ENCODE data around the gene LINGO4.
A peak's percentile ranks its signal among the peaks of the same experiment; 100 is the strongest.

The LINGO4 gene

DNA sequence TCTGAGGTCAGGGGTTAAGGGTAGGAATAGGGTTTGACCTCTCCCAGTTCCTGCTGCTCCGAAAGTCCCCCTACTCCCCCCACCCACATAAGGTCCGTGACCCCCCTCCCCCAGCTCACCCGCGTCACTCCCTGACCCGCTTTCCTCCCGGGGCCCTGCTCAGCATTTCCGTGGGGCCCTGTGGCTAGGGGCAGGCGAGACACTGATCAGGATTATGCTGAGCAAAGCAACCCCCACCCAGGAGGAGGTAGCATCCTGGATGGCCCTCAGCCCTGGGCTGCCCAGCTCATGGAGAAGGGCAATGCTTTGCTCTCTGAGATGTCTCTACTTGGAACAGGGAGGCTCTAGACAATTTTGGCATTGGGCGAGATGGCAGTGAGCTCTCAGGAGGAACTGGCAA lies 22.6 kb upstream of the LINGO4 start:
- no peaks in the 10 kb centered on the region for H3K36me3 Mint-ChIP-seq
- peaks cover 46% of the 10 kb centered on the region for H3K27me3 Mint-ChIP-seq
- H3K27ac Mint-ChIP-seq = no peak overlapping the region
- peaks cover 17% of the 10 kb centered on the region for H3K4me1 Mint-ChIP-seq
- no peak for ATAC-seq
- H3K4me3 Mint-ChIP-seq = no peak overlapping the region
- no peaks in the 10 kb centered on the region for H3K9me3 Mint-ChIP-seq

DNA sequence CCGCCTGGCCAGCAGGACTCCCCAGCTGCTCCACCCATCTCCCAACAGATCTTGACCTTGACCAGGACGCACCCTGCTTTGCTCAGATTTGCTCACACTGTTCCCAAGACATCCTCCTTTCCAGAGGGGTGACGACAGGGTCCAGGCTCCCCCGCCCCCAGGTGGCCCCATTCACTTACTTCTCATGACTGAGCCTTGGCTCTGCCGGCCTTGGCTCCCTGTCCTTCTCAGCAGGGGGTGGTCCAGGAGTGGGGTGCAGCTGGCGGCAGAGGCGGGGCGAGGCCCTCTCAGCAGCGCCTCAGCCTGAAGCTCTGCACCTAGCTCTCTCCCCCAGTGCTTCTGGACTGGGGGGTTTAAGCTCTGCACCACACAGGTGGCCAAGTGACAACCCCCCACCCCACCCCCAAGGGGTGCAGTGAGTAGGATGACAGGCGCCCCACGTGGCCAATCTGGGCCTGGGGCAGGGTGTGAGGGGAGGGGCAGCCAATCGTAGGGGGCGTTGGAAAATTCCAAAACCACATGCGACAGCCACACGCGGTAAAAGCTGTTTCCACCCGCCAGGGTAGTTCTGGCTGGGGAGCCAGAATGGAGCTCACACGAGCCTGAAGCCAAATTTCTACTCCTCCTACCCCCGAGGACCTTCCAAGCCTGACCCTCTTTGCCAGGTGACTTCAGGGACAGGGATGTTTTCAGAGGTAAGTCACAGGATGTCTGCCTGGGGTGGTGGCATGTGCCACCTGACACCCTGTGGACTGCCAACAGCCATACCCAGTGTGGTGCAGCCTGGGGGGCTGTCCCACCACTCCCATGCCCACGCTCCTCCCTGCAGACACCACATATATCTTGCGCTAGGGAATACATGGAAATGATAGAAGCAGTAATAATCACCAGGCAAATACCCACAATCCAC lies 20.8 kb upstream of the LINGO4 start:
- Mint-ChIP-seq H3K27me3 (peaks cover 31% of the 10 kb centered on the region), H3K4me1 (peaks cover 22% of the 10 kb centered on the region), H3K27ac (no peak overlapping the region), H3K36me3 (no peaks in the 10 kb centered on the region), H3K9me3 (no peaks in the 10 kb centered on the region), H3K4me3 (no peak overlapping the region)
- no peak for ATAC-seq

DNA sequence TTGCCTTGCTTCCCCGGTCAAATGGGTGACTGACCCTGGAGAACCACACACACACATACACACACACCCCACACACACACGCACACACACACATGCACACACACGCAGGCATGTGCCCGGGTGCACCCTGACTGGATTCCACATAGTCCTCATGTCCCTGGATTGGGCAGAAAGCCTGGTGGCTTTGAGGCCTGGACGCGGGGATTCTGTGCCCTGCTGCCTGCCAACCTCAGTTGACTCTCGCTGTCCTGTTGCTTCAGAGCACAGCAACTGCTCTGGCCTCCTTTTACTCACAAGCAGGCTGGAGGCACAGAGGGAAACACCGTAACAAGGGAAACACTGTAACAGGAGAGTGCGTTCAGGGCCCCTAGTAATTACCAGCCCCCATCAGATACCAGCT lies 20.0 kb upstream of the LINGO4 start:
- Mint-ChIP-seq H3K27ac (no peak overlapping the region), H3K27me3 (peaks cover 28% of the 10 kb centered on the region), H3K9me3 (no peaks in the 10 kb centered on the region), H3K4me1 (peaks cover 18% of the 10 kb centered on the region), H3K36me3 (no peaks in the 10 kb centered on the region), H3K4me3 (no peak overlapping the region)
- no peak for ATAC-seq

DNA sequence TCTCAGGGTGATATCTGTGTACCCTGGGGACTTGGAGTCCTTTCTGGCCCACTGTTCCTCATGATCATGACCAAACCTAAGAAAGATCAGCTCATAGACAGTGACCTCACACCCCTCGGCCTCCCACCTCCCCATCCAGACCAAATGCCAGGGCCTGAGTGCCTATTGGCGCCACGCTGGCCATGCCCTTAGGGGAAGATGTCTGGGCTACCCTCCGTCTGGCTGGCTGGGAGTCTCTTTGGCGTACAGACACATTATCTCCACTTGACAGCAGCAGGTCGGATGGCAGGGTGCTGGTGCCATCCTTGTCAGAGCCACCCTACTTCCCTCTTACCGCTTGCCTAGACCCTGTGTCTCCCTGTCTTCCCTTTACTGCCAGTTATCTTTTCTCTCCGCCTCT lies 18.0 kb upstream of the LINGO4 start:
- Mint-ChIP-seq H3K9me3 (no peaks in the 10 kb centered on the region), H3K4me1 (peaks cover 7% of the 10 kb centered on the region), H3K4me3 (no peak overlapping the region), H3K27ac (no peak overlapping the region), H3K27me3 (peaks cover 14% of the 10 kb centered on the region), H3K36me3 (no peaks in the 10 kb centered on the region)
- no peak for ATAC-seq

DNA sequence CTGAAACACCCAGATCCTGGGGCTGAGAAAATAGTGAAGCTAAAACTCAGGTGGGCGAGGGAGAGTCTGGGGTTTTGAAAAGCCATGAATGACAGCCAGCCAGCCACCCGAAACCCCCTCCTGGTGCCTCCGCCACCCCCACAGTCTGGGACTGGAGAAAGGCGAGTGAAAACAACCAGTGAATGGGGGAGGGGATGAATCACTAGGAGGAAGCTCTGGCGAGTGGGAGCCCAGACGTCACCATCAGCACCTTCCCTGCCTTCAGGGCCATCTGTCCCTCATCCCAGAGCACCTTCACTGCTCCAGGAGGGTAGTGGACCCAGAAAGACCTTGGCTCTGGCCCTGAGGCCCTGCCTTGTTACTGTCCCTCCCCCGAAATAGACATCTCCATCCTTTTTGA lies 17.2 kb upstream of the LINGO4 start:
- H3K36me3 Mint-ChIP-seq = no peaks in the 10 kb centered on the region
- H3K4me1 Mint-ChIP-seq = peaks cover 7% of the 10 kb centered on the region
- H3K9me3 Mint-ChIP-seq = no peaks in the 10 kb centered on the region
- H3K27ac Mint-ChIP-seq = no peak overlapping the region
- peak; percentile 38 for ATAC-seq
- peaks cover 17% of the 10 kb centered on the region for H3K27me3 Mint-ChIP-seq
- no peak overlapping the region for H3K4me3 Mint-ChIP-seq

DNA sequence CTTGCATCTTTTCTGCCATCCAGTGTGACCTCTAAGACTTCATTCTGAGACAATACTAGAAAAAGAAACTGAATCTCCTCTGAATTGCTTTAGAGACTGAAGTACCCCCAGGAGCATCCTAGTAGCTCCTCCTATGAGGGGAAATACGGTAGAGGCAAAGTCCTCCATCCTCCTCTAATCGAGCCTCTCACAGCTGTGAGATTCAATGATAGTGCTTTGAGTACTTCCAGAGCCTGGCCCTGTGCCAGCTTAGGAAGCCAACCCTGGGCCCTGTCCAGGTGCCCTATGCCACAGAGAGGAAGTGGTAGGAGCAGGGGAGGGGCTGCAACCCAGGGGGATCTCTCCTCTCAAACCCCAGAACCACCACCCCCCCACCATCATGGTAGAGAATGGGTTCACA lies 15.7 kb upstream of the LINGO4 start:
- no peaks in the 10 kb centered on the region for H3K36me3 Mint-ChIP-seq
- H3K4me1 Mint-ChIP-seq = peaks cover 7% of the 10 kb centered on the region
- H3K27ac Mint-ChIP-seq = no peak overlapping the region
- no peak overlapping the region for H3K4me3 Mint-ChIP-seq
- ATAC-seq = no peak
- no peaks in the 10 kb centered on the region for H3K9me3 Mint-ChIP-seq
- H3K27me3 Mint-ChIP-seq = peaks cover 31% of the 10 kb centered on the region

DNA sequence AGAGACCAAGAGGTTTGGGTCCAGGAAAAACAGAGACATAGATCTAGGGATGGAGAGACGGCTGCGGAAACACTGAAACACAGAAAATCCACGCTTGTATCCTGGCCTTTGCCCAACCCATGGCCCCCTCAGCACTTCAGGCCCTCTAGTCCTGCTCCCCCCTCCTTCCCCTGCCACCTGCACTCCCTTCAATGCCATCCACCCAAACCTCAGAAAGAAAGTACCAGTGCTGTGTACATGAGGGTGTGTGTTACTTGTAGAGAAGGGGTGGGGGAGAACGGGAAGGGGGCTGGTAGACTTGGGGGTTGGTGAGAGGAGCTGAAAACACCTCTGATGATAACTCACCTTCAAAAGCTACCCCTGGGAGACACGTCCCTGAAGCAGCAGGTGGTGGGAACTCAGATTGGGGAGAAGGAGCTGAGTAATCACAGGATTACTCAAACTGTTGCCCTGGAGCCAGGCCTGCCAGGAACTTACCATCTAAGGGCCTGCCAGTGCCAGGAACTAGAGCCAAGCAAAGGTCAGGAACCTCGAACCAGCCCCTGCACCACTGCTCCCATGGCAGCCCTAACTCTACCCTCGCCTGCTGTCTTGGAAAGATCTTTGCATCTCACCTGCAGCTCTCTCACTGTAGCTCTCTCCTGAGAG lies 14.9 kb upstream of the LINGO4 start:
- no peak for ATAC-seq

DNA sequence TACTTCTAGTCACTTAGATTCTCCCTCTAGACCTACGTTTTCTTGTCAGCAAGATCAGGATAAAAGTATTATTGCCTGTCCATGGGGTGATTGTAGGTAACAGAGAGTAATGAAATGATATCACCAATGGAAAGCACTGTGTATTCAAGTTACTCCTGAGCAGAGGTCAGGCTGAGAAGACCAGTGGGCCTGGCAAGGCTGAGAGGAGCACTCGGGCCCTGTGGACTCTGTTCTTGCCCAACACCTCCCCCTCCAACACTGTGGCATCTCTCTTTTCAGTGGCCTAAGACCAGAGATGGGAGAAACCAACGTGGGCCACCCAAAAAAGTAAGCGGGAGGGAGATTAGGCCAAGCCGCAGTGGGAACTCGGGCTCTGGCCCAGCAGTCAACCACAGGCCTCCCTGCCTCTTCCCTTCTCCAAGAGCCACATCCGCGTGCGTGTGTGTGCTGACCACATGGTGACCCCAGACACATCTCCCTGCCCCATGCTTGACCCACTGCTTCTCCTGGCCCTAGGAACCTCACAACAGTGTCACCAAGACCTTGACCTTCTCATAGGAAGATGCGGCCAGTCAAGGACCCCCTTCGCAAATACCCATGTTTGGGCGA lies 14.1 kb upstream of the LINGO4 start:
- no peaks in the 10 kb centered on the region for H3K9me3 Mint-ChIP-seq
- no peak overlapping the region for H3K4me3 Mint-ChIP-seq
- no peaks in the 10 kb centered on the region for H3K36me3 Mint-ChIP-seq
- ATAC-seq = no peak
- peaks cover 7% of the 10 kb centered on the region for H3K4me1 Mint-ChIP-seq
- H3K27ac Mint-ChIP-seq = no peak overlapping the region
- peaks cover 42% of the 10 kb centered on the region for H3K27me3 Mint-ChIP-seq

More for the DNA sequence above, 14.9 kb upstream of the LINGO4 start:
- H3K4me1 Mint-ChIP-seq = peaks cover 7% of the 10 kb centered on the region
- no peak overlapping the region for H3K27ac Mint-ChIP-seq
- peaks cover 40% of the 10 kb centered on the region for H3K27me3 Mint-ChIP-seq
- H3K9me3 Mint-ChIP-seq = no peaks in the 10 kb centered on the region
- H3K4me3 Mint-ChIP-seq = no peak overlapping the region
- H3K36me3 Mint-ChIP-seq = no peaks in the 10 kb centered on the region

DNA sequence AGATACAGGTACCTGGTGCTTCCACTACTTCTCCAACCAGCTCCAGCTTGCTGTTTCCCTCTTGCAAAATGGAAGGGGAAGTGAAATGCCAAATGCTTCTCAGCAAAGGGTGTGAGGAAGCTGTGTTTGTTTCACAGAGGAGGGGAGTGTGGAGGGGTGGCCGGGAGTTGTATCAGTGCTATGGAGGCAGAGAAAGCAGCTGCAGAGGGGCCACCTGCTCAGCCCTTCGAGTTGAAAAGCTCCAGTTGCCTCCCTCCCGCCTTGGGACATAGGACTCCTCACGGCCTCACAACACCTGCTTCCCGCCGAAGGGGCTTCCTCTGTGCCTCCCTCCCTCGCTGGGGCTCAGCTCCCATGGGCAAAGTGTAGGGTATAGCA lies 12.1 kb upstream of the LINGO4 start:
- Mint-ChIP-seq H3K9me3 (no peaks in the 10 kb centered on the region), H3K27ac (no peak overlapping the region), H3K4me3 (no peak overlapping the region), H3K4me1 (peaks cover 4% of the 10 kb centered on the region), H3K36me3 (no peaks in the 10 kb centered on the region), H3K27me3 (peaks cover 33% of the 10 kb centered on the region)
- ATAC-seq = no peak

DNA sequence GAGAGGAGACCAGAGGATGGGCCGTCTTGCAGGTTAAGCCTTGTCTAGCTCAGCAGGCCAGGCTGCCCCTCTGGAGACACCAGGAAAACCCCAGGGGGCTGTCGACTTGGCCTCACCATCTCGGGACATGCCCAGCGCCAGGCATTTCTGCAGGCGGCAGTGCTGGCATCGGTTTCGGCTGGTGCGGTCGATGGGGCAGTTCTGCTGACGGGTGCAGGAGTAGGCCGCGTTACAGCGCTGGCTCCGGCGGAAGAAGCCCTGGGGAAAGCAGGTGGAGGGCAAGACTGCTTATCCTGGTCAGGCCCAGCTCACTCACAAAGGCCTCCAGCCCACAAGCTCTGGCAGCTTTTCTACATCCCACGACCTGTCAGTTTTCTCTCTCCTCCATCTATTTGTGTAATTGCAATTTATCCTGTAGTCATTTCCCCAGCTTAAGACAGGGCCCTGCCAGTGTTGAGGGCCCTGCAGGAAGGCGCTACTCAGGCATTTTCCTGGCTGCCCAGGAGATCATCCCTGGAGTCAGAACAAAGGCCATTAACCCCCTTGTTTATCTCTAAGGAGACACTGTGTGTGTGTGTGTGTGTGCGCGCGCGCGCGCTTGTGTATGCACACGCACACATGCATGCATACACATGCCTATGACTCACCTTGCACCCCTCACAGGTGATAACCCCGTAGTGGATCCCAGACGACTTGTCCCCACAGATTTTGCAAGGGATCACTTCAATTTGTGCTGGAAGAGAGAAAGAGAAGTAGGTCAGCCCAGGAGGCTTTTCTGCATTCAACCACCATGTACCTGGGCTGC lies 11.5 kb upstream of the LINGO4 start:
- H3K9me3 Mint-ChIP-seq = no peaks in the 10 kb centered on the region
- H3K4me1 Mint-ChIP-seq = no peaks in the 10 kb centered on the region
- no peak overlapping the region for H3K27ac Mint-ChIP-seq
- no peak for ATAC-seq
- H3K4me3 Mint-ChIP-seq = no peak overlapping the region
- no peaks in the 10 kb centered on the region for H3K36me3 Mint-ChIP-seq
- H3K27me3 Mint-ChIP-seq = peaks cover 33% of the 10 kb centered on the region

DNA sequence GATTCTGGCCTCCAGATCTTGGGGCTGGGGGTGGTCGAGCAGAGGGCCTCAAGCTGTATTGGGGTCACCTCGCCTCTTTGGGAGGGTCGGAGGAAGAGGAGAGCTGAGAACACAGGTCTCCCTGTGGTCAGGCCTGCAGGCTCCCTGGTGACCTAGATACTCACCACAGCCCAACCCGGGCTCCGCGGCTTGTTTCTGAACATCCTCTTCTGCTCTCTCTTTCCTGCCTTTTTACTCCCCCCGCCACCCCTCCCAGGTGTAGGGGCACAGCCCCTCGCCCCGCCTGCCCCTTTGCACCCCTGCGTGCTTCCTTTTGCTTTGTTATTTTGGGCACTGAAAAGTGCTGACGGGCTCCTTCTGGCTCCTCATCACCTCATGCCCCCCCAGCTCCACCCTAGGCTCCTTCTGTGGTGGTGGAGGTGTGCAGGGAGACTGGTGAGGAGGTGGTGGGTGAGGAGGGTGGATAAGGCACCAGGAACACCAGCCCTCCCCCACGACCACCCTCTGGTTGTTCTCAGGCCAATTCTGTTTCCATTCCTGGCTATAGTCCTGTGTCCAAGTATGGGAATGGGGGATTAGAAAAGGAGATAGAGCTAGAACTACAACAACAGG lies 10.6 kb upstream of the LINGO4 start:
- Mint-ChIP-seq H3K27ac (no peak overlapping the region), H3K27me3 (peaks cover 33% of the 10 kb centered on the region), H3K4me3 (no peak overlapping the region), H3K9me3 (no peaks in the 10 kb centered on the region), H3K4me1 (no peaks in the 10 kb centered on the region), H3K36me3 (no peaks in the 10 kb centered on the region)
- ATAC-seq = no peak

DNA sequence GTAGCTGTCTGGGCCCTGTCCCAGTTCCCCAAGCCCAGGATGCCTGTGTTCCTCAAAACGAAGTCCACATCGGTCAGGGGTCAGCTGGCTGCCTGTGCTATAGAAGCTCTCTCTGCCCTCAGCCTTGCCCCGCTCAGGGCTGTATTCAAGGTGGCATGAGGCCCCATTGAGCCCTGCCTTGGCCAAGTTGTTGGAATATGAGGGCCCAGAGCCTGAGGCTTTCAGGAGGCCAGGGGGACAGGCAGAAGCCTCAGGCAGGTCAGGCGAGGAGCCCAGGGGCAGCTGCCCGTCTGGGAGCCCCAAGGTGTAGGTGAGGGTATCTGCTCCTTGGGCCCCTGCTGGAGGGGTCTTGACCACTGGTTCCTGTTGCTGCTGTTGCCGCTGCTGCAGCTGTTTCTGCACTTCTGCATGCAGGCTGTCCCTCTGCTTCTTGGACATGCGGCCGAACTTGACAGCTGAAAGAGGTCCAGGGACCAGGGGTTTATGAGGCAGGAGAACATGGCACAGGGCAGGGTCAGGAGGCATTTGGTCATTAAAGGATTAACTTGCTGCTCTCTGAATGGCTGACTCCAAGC lies 9.8 kb upstream of the LINGO4 start:
- no peaks in the 10 kb centered on the region for H3K9me3 Mint-ChIP-seq
- no peaks in the 10 kb centered on the region for H3K4me1 Mint-ChIP-seq
- peaks cover 33% of the 10 kb centered on the region for H3K27me3 Mint-ChIP-seq
- H3K27ac Mint-ChIP-seq = no peak overlapping the region
- no peak overlapping the region for H3K4me3 Mint-ChIP-seq
- ATAC-seq = no peak
- H3K36me3 Mint-ChIP-seq = no peaks in the 10 kb centered on the region

DNA sequence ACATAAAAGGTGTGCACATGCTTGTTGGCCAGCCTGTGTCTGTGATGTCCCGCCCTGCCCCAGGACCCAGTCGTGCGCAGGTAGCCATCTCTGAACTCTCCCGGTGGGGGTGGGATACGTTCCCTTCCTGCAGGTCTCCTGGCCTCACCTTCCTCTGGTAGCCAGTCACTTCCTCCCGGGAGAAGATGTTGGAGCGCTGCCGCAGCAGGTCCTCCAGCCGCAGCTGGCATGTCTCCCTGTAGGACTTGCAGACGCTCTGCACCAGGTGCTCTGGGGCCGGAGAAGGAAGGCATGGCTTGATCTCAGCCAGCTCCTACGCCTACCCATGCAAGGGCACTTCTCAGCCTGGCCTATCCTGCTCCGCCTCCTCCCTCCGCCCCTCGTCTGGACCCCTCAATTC lies 9.2 kb upstream of the LINGO4 start:
- Mint-ChIP-seq H3K27ac (no peak overlapping the region), H3K9me3 (no peaks in the 10 kb centered on the region), H3K27me3 (peaks cover 33% of the 10 kb centered on the region), H3K4me1 (no peaks in the 10 kb centered on the region), H3K36me3 (no peaks in the 10 kb centered on the region), H3K4me3 (no peak overlapping the region)
- ATAC-seq = no peak

DNA sequence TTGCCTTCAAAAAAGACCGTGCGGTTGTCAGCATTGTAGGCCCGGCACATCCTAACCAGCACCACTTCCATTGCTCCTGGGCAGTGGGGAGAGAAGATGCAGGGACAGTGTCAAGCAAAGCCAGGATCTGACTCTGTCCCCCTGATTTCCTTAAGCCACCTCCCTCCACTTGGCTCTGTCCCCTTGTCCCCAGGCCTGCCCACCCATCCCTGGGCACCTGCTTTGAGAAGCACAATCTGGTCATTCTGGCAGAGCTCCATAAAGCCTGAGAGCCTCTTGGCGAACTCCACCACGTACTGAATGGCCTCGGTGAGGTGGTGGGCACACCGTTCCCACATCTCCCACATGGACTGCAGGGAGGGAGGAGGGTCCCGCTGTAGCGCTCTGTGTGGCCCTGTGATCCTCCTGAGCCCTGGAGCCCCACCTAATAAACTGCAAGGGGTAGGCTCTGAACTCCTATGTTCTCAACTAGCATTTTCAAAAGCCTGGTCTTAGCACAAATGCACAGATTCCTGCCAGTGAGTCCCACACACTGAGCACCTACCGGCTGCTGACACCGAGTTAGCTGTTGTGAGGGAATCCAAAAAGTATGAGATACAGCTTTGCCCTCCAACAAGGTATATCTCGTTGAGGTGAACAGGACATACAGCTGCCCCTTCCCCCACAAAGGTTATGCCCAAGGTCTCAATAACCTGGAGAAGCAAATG lies 8.2 kb upstream of the LINGO4 start:
- Mint-ChIP-seq H3K27me3 (peaks cover 33% of the 10 kb centered on the region), H3K9me3 (no peaks in the 10 kb centered on the region), H3K36me3 (no peaks in the 10 kb centered on the region), H3K27ac (no peak overlapping the region), H3K4me3 (no peak overlapping the region), H3K4me1 (no peaks in the 10 kb centered on the region)
- no peak for ATAC-seq

Measured in stimulated activated memory B cell treated with anti-CD40 and anti-IgM and Interleukin-4, amounts not matched to agents 10 μg/mL and 1 μg/mL and 100 μg/mL, for 72 hours (primary cell).